HL-60/S4 (cell line): ENCODE data around the gene ATPAF1.

Experiments
- in situ Hi-C: fragments of 300-500 bp; cut with MboI; formaldehyde crosslinking; loops from 2 replicates; pipeline ENCODE4 v1.14.3; 2022; ENCODE audit warnings: low sequenced_read_pairs

The ATPAF1 gene

DNA sequence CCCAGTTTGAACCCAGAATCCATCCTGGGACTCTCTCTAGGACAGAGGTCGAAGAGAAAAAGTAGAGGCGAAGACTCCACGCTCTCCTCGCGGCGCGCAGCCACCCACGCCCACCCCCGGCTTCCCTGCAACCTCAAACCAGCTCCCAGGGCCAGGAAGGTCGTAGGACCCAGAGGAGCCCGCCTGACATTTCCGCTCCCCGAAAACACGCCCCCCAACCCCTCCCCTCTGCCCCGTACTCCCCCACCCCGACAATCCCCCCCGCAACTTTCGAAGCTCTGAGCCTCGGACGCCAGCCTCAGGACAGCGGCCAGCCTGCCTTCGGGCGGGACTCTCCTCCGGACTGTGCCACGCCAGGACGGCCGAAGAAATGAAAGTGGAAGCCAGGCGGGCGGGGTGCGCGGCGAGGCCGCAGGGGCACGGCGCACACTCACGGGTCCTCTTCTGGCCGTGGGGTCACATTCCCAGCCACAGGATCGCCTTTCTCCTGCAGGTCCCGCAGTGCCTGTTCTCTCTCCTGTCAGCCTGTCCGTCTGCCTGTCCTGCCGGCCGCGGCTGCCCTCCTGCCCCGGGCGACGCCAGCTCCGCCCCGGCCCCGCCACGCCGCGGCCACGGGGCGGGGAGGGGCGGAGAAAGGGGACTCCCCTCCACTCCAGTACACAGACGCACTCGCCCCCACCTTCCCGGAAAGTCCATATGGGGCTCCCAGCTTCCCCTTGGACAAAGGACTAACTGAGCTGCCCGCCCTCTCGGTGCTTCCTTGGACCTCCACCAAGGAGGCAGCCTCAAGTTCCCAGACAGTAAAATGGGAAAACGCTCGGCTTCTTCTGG is 51.7 kb downstream of the ATPAF1 start, which contains the start of gene MOB3C:
Gene MOB3C, minus strand, starts transcription at position 535 of the 831 bp plus-strand sequence. CDS start 3,490 bp downstream, outside the sequence.
- in situ Hi-C loops, result no loop called here

DNA sequence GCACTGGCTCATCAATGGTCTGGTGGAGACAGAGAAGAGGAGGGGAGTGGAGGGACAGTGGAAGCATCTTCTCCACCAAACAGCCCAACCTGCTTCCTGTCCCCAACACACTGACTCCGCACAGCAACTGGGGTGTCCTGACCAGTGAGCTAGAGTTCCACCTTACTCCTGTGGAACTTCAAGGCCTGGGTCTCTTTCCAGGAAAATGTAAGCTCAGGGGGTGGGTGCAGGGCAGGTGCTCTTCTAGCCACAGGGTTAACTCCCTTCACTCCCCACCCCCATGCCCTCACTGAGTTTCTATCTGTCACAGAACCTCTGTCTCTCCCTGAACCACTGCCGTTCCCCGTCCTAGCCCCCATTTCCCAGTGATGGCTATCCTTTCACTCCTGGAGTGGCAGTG is 52.4 kb downstream of the ATPAF1 start:
- in situ Hi-C loops, result no loop called here

GRCh38 chr1:46615088-46615487 is 53.1 kb downstream of the ATPAF1 start:
- in situ Hi-C loops, result no loop called here

GRCh38 chr1:46614604-46614984 is 53.6 kb downstream of the ATPAF1 start:
- in situ Hi-C loops, result no loop called here

DNA sequence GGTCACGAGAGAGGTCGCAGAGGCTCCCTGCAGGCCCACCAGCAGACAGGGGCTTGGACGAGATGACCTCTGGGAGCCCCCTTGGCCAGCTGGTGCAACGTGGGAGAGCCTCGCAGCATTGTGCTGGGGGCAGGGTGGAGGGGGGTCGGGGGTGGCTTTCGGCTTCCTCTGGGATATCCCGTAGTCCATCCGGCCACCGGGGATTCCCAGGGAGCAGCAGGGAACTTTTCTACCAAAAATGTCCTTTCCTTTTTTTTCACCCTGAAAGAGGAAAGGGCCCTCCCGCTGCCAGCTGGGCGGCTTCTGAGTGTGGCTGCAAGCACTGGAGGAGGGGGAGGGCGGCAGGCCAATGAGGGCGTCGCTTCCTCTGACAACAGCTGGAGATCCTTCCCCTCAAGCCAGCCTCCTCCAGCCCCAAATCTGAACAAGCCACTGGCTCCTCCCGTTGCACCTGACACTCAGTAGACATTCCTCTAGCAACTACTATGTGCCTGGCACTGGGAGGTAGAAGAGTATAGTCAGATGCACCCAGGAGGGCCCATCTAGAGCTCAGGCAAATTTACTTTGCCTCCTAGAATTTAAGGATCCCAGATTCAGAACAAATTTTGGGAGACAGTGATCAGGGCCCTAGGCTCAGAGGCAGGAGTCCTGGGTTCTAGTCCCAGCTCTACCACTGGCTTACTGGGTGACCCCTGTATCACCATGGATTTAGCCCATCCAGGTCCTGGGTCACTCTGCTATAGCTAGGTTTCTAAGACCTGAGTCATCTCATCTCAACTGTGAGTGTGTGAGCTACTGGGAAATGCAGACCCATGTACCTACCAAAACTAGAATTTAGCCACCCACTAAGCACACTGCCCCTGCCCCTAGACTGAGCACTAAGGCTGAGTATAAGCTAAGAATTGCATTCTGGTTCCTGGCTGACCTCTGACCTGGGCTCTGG is 54.2 kb downstream of the ATPAF1 start:
- in situ Hi-C loops, result no loop called here

- in situ Hi-C loops, result no loop called here
Measured at GRCh38 chr1:46612937-46613660, 55.1 kb downstream of the ATPAF1 start.

GRCh38 chr1:46611691-46612221 is 56.4 kb downstream of the ATPAF1 start:
- in situ Hi-C loops, result no loop called here

DNA sequence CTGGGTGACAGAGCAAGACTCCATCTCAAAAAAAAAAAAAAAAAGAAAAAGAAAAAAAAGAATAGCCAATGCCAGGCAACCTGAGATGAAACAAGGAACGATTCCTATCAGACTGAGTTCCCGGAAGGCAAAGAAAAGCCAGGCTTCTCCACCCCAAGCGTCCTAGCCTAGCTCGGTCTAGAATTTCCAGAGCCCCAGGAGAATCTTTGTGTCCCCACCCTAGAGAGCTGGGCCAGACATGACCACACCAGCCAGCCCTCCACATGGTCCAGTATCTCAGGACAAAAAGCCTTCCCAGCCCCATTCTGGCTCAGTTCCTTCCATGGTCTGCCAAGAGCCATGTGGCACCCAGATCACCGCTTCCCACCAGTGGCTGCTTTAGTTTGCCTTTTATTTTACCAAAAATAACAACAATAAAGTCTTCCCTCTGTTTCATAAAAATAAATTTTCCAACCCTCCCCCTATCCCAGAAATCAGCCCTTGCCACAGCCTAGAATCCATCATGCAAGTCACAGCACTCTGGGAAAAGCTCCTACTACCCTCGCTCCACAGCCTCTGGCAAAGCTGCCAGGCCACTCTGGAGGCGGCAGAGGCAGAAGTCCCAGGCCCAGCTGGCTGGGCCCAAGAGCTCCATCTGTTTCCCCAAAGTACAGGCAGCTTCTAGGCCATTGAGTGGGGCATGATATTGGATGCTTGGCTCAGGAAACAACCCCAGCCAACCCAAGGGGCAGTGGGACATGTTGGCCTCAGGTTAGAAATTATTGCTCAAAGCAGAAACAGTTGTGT is 60.6 kb downstream of the ATPAF1 start:
- in situ Hi-C loops, result no loop called here

- in situ Hi-C loops, result no loop called here
Measured at GRCh38 chr1:46606255-46606965, 61.8 kb downstream of the ATPAF1 start.

GRCh38 chr1:46605232-46605631 is 62.9 kb downstream of the ATPAF1 start:
- in situ Hi-C loops, result no loop called here

- in situ Hi-C loops, result no loop called here
Measured at GRCh38 chr1:46603858-46604549, 64.2 kb downstream of the ATPAF1 start, which contains the start of gene MKNK1. MKNK1 (minus strand) TSS chr1:46604268; CDS start chr1:46583327, 20,941 bp downstream.

GRCh38 chr1:46603481-46603857 is 64.7 kb downstream of the ATPAF1 start:
- in situ Hi-C loops, result no loop called here

- in situ Hi-C loops, result no loop called here
Measured at GRCh38 chr1:46601257-46602007, 66.7 kb downstream of the ATPAF1 start.

DNA sequence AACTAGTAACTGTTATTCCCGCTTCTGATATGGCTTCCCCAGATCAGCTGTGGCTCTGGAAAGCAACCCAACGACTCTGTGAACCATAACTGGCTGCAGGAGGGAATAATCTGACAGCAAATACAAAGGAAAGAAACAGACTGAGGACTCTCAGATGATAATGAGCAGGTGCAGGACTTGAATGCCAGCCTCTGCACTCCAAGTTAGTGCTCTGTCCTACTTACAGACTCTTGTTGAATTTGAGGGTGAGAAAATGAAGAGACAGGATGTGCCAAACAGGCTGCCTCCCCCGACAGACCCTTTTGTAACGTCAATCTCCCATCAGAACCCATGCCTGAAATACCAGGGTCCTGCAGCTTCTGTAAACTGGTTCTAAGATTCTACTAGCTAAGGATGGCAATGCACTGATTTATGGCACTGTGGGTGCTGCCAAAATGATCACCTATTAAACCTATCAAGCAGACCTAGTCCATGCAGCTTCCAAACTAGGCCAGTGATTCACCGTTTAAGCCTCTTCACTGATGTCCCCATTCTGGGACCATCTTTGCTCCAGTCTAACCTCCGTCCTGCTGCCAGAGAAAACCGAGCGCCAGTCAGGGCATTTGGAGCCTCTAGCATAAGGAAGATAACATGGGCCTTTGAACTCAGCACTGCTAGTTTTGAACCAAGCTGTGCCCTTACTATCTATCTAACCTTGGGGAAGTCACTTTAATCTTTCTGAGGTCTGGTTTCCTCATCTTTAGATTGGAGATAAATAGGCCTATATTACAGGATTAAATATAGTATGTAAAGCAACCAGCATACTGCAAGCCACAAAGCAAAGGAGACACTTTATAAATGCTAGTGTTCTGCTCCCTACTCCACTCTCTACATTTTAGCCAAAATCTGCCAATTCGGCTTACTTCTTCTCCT is 68.8 kb downstream of the ATPAF1 start:
- in situ Hi-C loops, result no loop called here

DNA sequence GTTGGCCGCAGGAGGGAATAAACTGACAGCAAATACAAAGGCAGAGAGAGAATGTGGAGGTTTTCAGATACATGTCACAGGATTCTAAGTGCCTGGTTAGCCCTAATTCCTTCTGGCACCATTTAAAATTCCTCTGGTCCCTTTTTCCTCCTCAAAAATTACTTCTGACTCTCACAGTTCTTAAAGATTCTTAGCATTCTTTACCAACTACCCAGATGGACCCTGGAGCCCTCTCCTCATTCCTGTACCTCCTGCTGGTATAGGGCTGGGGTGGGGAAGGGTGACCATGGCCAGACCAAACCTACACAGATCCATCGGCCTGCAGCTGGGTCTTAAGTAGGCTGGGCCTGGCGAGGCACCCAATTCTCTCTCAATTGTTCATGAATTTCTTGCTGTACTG is 71.3 kb downstream of the ATPAF1 start:
- in situ Hi-C loops, result no loop called here

DNA sequence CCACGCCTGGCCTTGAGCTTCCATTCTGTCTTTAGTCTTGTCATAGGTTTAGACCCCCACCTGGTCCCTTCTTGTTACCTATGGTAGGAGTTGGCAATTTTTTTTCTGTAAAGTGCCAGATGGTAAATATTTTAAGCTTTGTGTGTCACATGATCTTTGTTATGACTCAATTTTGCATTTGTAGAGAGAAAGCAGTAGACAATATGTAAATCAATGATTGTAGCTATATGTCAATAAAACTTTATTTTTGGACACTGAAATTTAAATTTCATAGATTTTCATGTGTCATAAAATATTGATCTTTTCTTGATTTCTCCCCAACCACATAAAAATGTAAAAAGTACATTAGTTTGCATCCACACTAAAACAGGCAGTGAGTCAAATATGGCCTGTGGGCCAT is 72.1 kb downstream of the ATPAF1 start:
- in situ Hi-C loops, result no loop called here

- in situ Hi-C loops, result no loop called here
Measured at GRCh38 chr1:46595127-46595526, 73.0 kb downstream of the ATPAF1 start.
